ENCODE results near the gene ASB17.

DNA sequence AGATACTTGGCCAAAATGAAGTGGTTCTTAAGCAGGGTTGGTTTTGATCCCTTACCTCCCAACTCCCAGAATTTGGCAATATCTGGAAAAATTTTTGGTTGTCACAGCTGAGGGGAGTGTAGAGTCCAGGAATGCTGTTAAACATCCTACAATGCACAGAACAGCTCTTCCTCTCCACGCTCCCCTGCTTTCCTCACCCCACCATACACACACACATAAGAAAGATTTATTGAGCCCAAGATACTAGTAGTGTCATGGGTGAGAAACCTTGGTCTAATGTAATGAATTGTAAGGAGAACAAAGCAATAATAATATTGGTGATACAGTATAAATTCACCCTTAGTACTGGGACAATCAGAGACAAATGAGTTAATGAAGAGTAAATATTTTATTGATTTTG, 47.8 kb downstream of the ASB17 start:
- TF ChIP-seq, protein P1, sequence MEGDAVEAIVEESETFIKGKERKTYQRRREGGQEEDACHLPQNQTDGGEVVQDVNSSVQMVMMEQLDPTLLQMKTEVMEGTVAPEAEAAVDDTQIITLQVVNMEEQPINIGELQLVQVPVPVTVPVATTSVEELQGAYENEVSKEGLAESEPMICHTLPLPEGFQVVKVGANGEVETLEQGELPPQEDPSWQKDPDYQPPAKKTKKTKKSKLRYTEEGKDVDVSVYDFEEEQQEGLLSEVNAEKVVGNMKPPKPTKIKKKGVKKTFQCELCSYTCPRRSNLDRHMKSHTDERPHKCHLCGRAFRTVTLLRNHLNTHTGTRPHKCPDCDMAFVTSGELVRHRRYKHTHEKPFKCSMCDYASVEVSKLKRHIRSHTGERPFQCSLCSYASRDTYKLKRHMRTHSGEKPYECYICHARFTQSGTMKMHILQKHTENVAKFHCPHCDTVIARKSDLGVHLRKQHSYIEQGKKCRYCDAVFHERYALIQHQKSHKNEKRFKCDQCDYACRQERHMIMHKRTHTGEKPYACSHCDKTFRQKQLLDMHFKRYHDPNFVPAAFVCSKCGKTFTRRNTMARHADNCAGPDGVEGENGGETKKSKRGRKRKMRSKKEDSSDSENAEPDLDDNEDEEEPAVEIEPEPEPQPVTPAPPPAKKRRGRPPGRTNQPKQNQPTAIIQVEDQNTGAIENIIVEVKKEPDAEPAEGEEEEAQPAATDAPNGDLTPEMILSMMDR (IDR thresholded peaks at IDR 0.05): no peak
- TF ChIP-seq POLR2A (IDR thresholded peaks at IDR 0.05): no peak

All from testis (tissue), 2 donors.